HCT116 (cell line): ENCODE results near the gene MAML3. TPM values are rescaled to one million over a fixed set of nuclear protein-coding genes. Genes with fewer than 3 reads are reported as not detected.

Source experiments
- ATAC-seq: fragments of 200-7000 bp; cut with Tn5 transposase; 2 replicates; pipeline ENCODE4 v1.9.1; 2020; ENCODE audit warnings: mild to moderate bottlenecking, moderate library complexity
- BruUV-seq: library from RNA; stranded (reverse); fragments of 400-500 nt; replicated peaks from 2 replicates; lab custom pipeline; 2021; lab: Mats Ljungman, UMichigan
- CTCF ChIA-PET: fragments of 300-600 bp; sonication (Branson Sonifier 250); formaldehyde crosslinking; loops from one replicate; lab custom pipeline; 2021; ENCODE audit warnings: antibody characterized with exemption; lab: Charles Lee
- POLR2A ChIA-PET: fragments of 300-600, 350-600 bp; sonication (Branson Sonifier 250); formaldehyde crosslinking; loops from one replicate; lab custom pipeline; 2021; ENCODE audit warnings: antibody characterized with exemption; lab: Charles Lee
- RAD21 ChIA-PET, 2 experiments: fragments of 300-600 bp; sonication (Branson Sonifier 250); formaldehyde crosslinking; loops; one replicate each; lab custom pipeline; 2023; ENCODE audit warnings: low total read pairs in 2 of 2; ENCODE audit not compliant: uncharacterized antibody in 2 of 2, unreplicated experiment in 2 of 2, low non-redundant PET in 1 of 2; lab: Charles Lee
- DNase-seq: peaks from one replicate; pipeline ENCODE4 v3.0.0-alpha.2; 2010; ENCODE audit warnings: low read depth, low spot score
- H2AFZ ChIP-seq: fragments of 200-600 bp; shearing (Covaris generic), sonication (generic); 2 replicates; pipeline ENCODE4 v1.6.1; 2017; ENCODE audit warnings: low read depth, mixed run types, mixed read lengths, antibody characterized with exemption, low read length; ENCODE audit not compliant: poor library complexity, severe bottlenecking
- H3K27ac ChIP-seq: 2 replicates; pipeline ENCODE4 v1.5.1; 2012; ENCODE audit warnings: low read depth, low read length
- H3K27me3 ChIP-seq: fragments of 200-600 bp; sonication (generic); 2 replicates; pipeline ENCODE4 v1.6.1; 2016; ENCODE audit warnings: mixed run types, low read length, mixed read lengths; ENCODE audit not compliant: insufficient read depth
- H3K36me3 ChIP-seq, 2 experiments: fragments of 200-500 bp in 1 of 2; fragments of 200-600 bp in 1 of 2; sonication (Bioruptor generic) in 1 of 2; sonication (generic) in 1 of 2; 2 replicates each; pipeline versions ENCODE4 v1.5.1 to v1.6.1; 2014 to 2016; ENCODE audit warnings: low read length in 2 of 2, inconsistent platforms in 1 of 2, mixed read lengths in 1 of 2, mixed run types in 1 of 2; ENCODE audit not compliant: insufficient read depth in 2 of 2, control insufficient read depth in 1 of 2
- H3K4me1 ChIP-seq, 2 experiments: fragments of 200-600 bp in 1 of 2; sonication (generic) in 1 of 2; 2 replicates each; pipeline versions ENCODE4 v1.5.1 to v1.6.1; 2012 to 2017; ENCODE audit warnings: low read length in 2 of 2, inconsistent platforms in 1 of 2, mild to moderate bottlenecking in 1 of 2, mixed read lengths in 1 of 2, mixed run types in 1 of 2, moderate library complexity in 1 of 2; ENCODE audit not compliant: insufficient read depth in 2 of 2, control insufficient read depth in 1 of 2
- H3K4me2 ChIP-seq: fragments of 200-600 bp; sonication (generic); 2 replicates; pipeline ENCODE4 v1.6.1; 2017; ENCODE audit warnings: mixed run types, low read length, mixed read lengths
- H3K4me3 ChIP-seq, 2 experiments: fragments of 200-600 bp in 1 of 2; sonication (generic) in 1 of 2; replicated peaks in 1 of 2; 2 replicates each; pipeline ENCODE4 v1.5.1; 2011 to 2016; ENCODE audit warnings: low read length in 2 of 2, control low read depth in 1 of 2, low read depth in 1 of 2, mild to moderate bottlenecking in 1 of 2, mixed read lengths in 1 of 2, mixed run types in 1 of 2
- H3K79me2 ChIP-seq: fragments of 200-600 bp; sonication (generic); 2 replicates; pipeline ENCODE4 v1.6.1; 2017; ENCODE audit warnings: mild to moderate bottlenecking, mixed run types, low read length, moderate library complexity, mixed read lengths; ENCODE audit not compliant: insufficient read depth
- H3K9ac ChIP-seq: fragments of 200-600 bp; sonication (generic); 2 replicates; pipeline ENCODE4 v1.6.1; 2016; ENCODE audit warnings: low read length, mixed read lengths
- H3K9me2 ChIP-seq: fragments of 200-600 bp; sonication (generic), shearing (Covaris generic); 2 replicates; pipeline ENCODE4 v1.6.1; 2017; ENCODE audit warnings: mixed run types, mild to moderate bottlenecking, moderate library complexity; ENCODE audit not compliant: insufficient read depth
- H3K9me3 ChIP-seq, 2 experiments: fragments of 200-500 bp in 1 of 2; fragments of 200-600 bp in 1 of 2; sonication (Bioruptor generic) in 1 of 2; sonication (generic) in 1 of 2; 2 replicates each; pipeline ENCODE4 v1.6.1; 2014 to 2017; ENCODE audit warnings: low read length in 2 of 2, mixed read lengths in 2 of 2, inconsistent platforms in 1 of 2, low read depth in 1 of 2, mild to moderate bottlenecking in 1 of 2, mixed run types in 1 of 2, moderate library complexity in 1 of 2; ENCODE audit not compliant: control insufficient read depth in 1 of 2, insufficient read depth in 1 of 2
- H4K20me1 ChIP-seq: fragments of 200-600 bp; sonication (generic), shearing (Covaris generic); 2 replicates; pipeline ENCODE4 v1.6.1; 2017; ENCODE audit warnings: mixed run types, mild to moderate bottlenecking, moderate library complexity; ENCODE audit not compliant: insufficient read depth
- ATF3 ChIP-seq: IDR thresholded peaks from 2 replicates; pipeline ENCODE4 v1.6.1; 2012
- CBX3 ChIP-seq: IDR thresholded peaks from 2 replicates; pipeline ENCODE4 v1.6.1; 2012; ENCODE audit warnings: low read depth
- CTCF ChIP-seq, 3 experiments: fragments of 200-600 bp in 1 of 3; sonication (generic) in 1 of 3; IDR thresholded peaks in 2 of 3; conservative IDR thresholded peaks in 1 of 3; 2 replicates each; pipeline ENCODE4 v1.5.1; 2012 to 2017; ENCODE audit warnings: low read depth in 2 of 3, low read length in 2 of 3, antibody characterized with exemption in 1 of 3, borderline replicate concordance in 1 of 3, control low read depth in 1 of 3, mild to moderate bottlenecking in 1 of 3, mixed read lengths in 1 of 3, mixed run types in 1 of 3, moderate library complexity in 1 of 3; ENCODE audit not compliant: insufficient read depth in 1 of 3
- EGR1 ChIP-seq: IDR thresholded peaks from 2 replicates; pipeline ENCODE4 v1.6.1; 2012; ENCODE audit warnings: low read depth
- EZH2phosphoT487 ChIP-seq: fragments of 200-600 bp; IDR thresholded peaks from 2 replicates; pipeline ENCODE4 v1.6.1; 2018; ENCODE audit warnings: antibody characterized with exemption, borderline replicate concordance
- REST ChIP-seq: IDR thresholded peaks from 2 replicates; pipeline ENCODE4 v1.6.1; 2012; ENCODE audit warnings: low read depth
- SP1 ChIP-seq: IDR thresholded peaks from 2 replicates; pipeline ENCODE4 v1.6.1; 2012; ENCODE audit warnings: low read depth
- SRF ChIP-seq: IDR thresholded peaks from 2 replicates; pipeline ENCODE4 v1.6.1; 2012; ENCODE audit warnings: low read depth
- TCF7L2 ChIP-seq: IDR thresholded peaks from 2 replicates; pipeline ENCODE4 v1.7.0; 2011; ENCODE audit warnings: borderline replicate concordance, inconsistent platforms; ENCODE audit not compliant: insufficient read depth, insufficient read length; ENCODE audit errors: extremely low read depth
- ZFX ChIP-seq: fragments of 450-650 bp; IDR thresholded peaks from 2 replicates; pipeline ENCODE4 v1.6.1; 2017
- intact Hi-C: fragments of 100-400 bp; cut with micrococcal nuclease; formaldehyde crosslinking; loops from 2 replicates; pipeline ENCODE4 v1.10.0; 2022
- total RNA-seq: library from RNA; stranded (reverse); gene quantifications from one replicate; pipeline ENCODE4 v1.2.1, GENCODE V29; 2021; ENCODE audit not compliant: unreplicated experiment

MAML3 gene
- total RNA-seq, 1 experiment from 2014 or later = 3.1 TPM

- CTCF ChIA-PET = no interaction called here
- Histone ChIP-seq H3K4me2 (no peak overlapping the region), H3K36me3 (no peaks in the 10 kb centered on the region), H3K79me2 (no peaks in the 10 kb centered on the region), H3K9ac (no peak overlapping the region), H3K27ac (no peak overlapping the region), H2AFZ (no peak overlapping the region), H3K9me2 (no peaks in the 10 kb centered on the region), H3K4me1 (peaks cover 8 to 21% of the 10 kb centered on the region in 2 experiments; a peak in 3 of 4 replicates), H3K27me3 (no peaks in the 10 kb centered on the region), H3K4me3 (no peak overlapping the region), H3K9me3 (no peaks in the 10 kb centered on the region), H4K20me1 (no peaks in the 10 kb centered on the region)
- no peak for TF ChIP-seq EGR1
- TF ChIP-seq SRF = no peak
- no peak for TF ChIP-seq ZFX
- no peak for TF ChIP-seq REST
- no peak for TF ChIP-seq TCF7L2
- TF ChIP-seq CTCF (IDR thresholded peaks at IDR 0.05 in 2 of 3, conservative IDR thresholded peaks at IDR 0.05 in 1 of 3; ENCODE audit: borderline replicate concordance in 1 of 3, insufficient read depth in 1 of 3, low read depth in 2 of 3, low read length in 2 of 3) = no peak
- TF ChIP-seq EZH2phosphoT487 = no peak
- no peak for TF ChIP-seq CBX3
- no peak for TF ChIP-seq SP1
- TF ChIP-seq ATF3 = no peak
- DNase-seq (no peak), ATAC-seq (no peak)
- RAD21 ChIA-PET = no interaction called here
- intact Hi-C loops = no loop called here
- no TSS peak for BruUV-seq
- POLR2A ChIA-PET = no interaction called here
Observed at GRCh38 chr4:140103676-140104075, 50.3 kb downstream of the MAML3 start.
